Smooth muscle cell (in vitro differentiated cells): ENCODE data around the gene ATP5MC2. TPM values are rescaled to one million over a fixed set of nuclear protein-coding genes. Genes with fewer than 3 reads are reported as not detected.

Source experiments
- DNase-seq: peaks from one replicate; lab custom pipeline; 2025; ENCODE audit not compliant: unreplicated experiment; lab: John Stamatoyannopoulos, UW
- H2AFZ ChIP-seq: fragments of 200-600 bp; sonication (generic); 2 replicates; pipeline ENCODE4 v1.6.0; 2016; ENCODE audit warnings: antibody characterized with exemption, low read depth, mild to moderate bottlenecking
- H3F3A ChIP-seq: fragments of 200-600 bp; sonication (generic); 2 replicates; pipeline ENCODE4 v1.6.0; 2017; ENCODE audit warnings: antibody characterized with exemption, low read depth
- H3K27ac ChIP-seq: fragments of 200-600 bp; sonication (generic); 2 replicates; pipeline ENCODE4 v1.5.1; 2016; ENCODE audit warnings: low read depth, mild to moderate bottlenecking
- H3K27me3 ChIP-seq: fragments of 200-600 bp; sonication (generic); 2 replicates; pipeline ENCODE4 v1.6.1; 2016; ENCODE audit warnings: low read depth, mild to moderate bottlenecking
- H3K36me3 ChIP-seq: fragments of 200-600 bp; sonication (generic); 2 replicates; pipeline ENCODE4 v1.5.1; 2016; ENCODE audit warnings: low read depth
- H3K4me1 ChIP-seq: fragments of 200-600 bp; sonication (generic); 2 replicates; pipeline ENCODE4 v1.5.1; 2016; ENCODE audit warnings: low read depth
- H3K4me2 ChIP-seq: fragments of 200-600 bp; sonication (generic); 2 replicates; pipeline ENCODE4 v1.6.0; 2016; ENCODE audit warnings: mild to moderate bottlenecking
- H3K4me3 ChIP-seq: fragments of 200-600 bp; sonication (generic); 2 replicates; pipeline ENCODE4 v1.5.1; 2016; ENCODE audit warnings: mild to moderate bottlenecking
- H3K79me2 ChIP-seq: fragments of 200-600 bp; sonication (generic); 2 replicates; pipeline ENCODE4 v1.6.0; 2016; ENCODE audit warnings: low read depth, mild to moderate bottlenecking
- H3K9ac ChIP-seq: fragments of 200-600 bp; sonication (generic); 2 replicates; pipeline ENCODE4 v1.6.0; 2016; ENCODE audit warnings: low read depth
- H3K9me3 ChIP-seq: fragments of 200-600 bp; sonication (generic); replicated peaks from 2 replicates; pipeline ENCODE4 v1.5.1; 2016; ENCODE audit warnings: low read depth
- H4K20me1 ChIP-seq: fragments of 200-600 bp; sonication (generic); 2 replicates; pipeline ENCODE4 v1.6.0; 2016; ENCODE audit warnings: low read depth
- WGBS: methylation state at CpG from one replicate; pipeline ENCODE4 v1.1.7; 2016; ENCODE audit warnings: low lambda C conversion rate; 5-methylcytosine and 5-hydroxymethylcytosine counted together
- polyA plus RNA-seq: library from polyadenylated mRNA; unstranded; fragments of >200 nt; fragmentation: Nextera tagmentation; extraction: Ambion mirVana; gene quantifications from 2 replicates; pipeline ENCODE4 v1.2.1, GENCODE V29; 2016
- total RNA-seq: library from RNA; depleted of rRNA; stranded (reverse); fragments of >200 nt; gene quantifications from 2 replicates; pipeline ENCODE4 v1.2.3, GENCODE V29; 2014
- TF ChIP-seq, protein P1 (sequence below): fragments of 200-600 bp; sonication (generic); IDR thresholded peaks from 2 replicates; pipeline ENCODE4 v1.5.1; 2017; ENCODE audit warnings: borderline replicate concordance, mild to moderate bottlenecking, antibody characterized with exemption; ENCODE audit not compliant: insufficient read depth, poor library complexity, severe bottlenecking

ATP5MC2 gene
- total and polyA plus RNA-seq, 2 experiments from 2014 or later, result 261 to 320 TPM

DNA sequence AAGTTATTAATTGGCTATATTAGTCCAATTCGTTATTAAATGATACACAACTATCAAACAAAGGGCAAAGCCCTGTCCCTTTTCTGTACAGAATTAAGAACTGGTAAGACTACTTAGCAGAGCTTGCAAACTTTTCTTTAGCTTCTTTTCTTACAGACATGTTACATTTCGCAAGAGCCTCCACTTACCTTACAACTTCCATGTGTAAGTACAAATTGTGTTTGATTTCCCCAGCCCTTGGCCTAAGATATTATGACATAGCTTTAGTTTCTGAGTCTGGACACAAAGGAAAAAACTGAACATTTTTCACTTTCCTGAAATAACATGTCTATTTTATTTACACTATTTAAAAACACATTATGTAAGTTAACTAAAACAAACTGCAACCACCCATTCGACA lies 51.4 kb downstream of the ATP5MC2 start:
- TF ChIP-seq, protein P1, sequence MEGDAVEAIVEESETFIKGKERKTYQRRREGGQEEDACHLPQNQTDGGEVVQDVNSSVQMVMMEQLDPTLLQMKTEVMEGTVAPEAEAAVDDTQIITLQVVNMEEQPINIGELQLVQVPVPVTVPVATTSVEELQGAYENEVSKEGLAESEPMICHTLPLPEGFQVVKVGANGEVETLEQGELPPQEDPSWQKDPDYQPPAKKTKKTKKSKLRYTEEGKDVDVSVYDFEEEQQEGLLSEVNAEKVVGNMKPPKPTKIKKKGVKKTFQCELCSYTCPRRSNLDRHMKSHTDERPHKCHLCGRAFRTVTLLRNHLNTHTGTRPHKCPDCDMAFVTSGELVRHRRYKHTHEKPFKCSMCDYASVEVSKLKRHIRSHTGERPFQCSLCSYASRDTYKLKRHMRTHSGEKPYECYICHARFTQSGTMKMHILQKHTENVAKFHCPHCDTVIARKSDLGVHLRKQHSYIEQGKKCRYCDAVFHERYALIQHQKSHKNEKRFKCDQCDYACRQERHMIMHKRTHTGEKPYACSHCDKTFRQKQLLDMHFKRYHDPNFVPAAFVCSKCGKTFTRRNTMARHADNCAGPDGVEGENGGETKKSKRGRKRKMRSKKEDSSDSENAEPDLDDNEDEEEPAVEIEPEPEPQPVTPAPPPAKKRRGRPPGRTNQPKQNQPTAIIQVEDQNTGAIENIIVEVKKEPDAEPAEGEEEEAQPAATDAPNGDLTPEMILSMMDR, result no peak

DNA sequence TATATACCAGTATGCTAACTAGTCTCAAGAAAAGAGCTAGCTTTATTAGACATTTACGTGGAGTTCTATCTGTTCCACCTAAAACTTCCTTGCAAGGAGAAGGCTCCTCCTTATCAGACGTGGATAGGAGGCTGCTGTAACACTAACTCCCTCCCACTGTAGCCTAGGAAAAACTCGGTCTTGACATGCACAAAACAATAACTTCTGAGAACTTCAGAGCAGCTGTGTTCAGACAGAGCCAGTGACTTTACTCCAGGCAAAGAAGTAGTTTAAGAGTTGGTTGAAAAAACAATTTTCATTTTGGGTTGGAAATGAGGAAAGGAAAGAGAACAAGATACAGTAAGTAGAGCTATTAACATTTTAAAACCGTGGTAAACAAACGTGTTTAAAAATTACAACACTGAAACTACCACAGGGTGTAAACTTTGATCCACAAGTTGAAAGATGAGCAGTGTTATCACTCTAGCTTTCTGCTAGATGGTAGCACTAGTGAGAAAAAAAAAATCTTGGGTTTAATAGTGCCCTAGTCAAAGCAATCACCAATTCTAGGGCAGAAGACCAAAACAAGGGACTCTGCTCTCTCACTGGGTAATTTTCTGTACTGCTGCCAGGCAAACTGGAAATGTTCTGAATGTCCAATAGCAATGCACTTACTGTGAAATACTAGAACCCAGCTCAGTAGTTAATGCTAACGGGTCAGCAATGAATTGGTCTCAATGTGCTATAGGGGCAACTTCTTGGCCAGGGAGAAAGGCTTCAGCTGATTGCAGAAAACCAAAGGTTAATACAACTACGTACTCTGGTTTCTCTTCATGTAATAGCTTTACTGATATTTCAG lies 52.1 kb downstream of the ATP5MC2 start:
- no peak for DNase-seq
- H3K4me2 ChIP-seq, result peak overlapping the region; percentile 93
- H3K79me2 ChIP-seq, result peaks cover 67% of the 10 kb centered on the region
- no peak overlapping the region for H2AFZ ChIP-seq
- H3K27me3 ChIP-seq, result no peaks in the 10 kb centered on the region
- no peaks in the 10 kb centered on the region for H3K36me3 ChIP-seq
- WGBS, result 52% methylated on average over 7 of the region's 7 CpGs
- H3K4me3 ChIP-seq, result peak overlapping the region; percentile 81
- peaks cover 39% of the 10 kb centered on the region for H4K20me1 ChIP-seq
- H3K27ac ChIP-seq, result peak overlapping the region; percentile 49
- peaks cover 31% of the 10 kb centered on the region for H3K4me1 ChIP-seq
- H3K9ac ChIP-seq, result peak overlapping the region; percentile 3
- H3F3A ChIP-seq, result no peaks in the 10 kb centered on the region
- H3K9me3 ChIP-seq, result no peaks in the 10 kb centered on the region
- TF ChIP-seq, protein P1, result no peak

More for the DNA sequence above, 51.4 kb downstream of the ATP5MC2 start:
- H3K79me2 ChIP-seq, result peaks cover 60% of the 10 kb centered on the region
- H3F3A ChIP-seq, result no peaks in the 10 kb centered on the region
- no peaks in the 10 kb centered on the region for H3K27me3 ChIP-seq
- peak overlapping the region; percentile 20 for H3K27ac ChIP-seq
- H3K36me3 ChIP-seq, result no peaks in the 10 kb centered on the region
- peak overlapping the region; percentile 81 for H3K4me3 ChIP-seq
- no peak for DNase-seq
- no peaks in the 10 kb centered on the region for H3K9me3 ChIP-seq
- H3K4me1 ChIP-seq, result peaks cover 31% of the 10 kb centered on the region
- peaks cover 32% of the 10 kb centered on the region for H4K20me1 ChIP-seq
- H3K4me2 ChIP-seq, result peak overlapping the region; percentile 93
- H3K9ac ChIP-seq, result no peak overlapping the region
- no peak overlapping the region for H2AFZ ChIP-seq
- 94% methylated on average over 3 of the region's 3 CpGs for WGBS

DNA sequence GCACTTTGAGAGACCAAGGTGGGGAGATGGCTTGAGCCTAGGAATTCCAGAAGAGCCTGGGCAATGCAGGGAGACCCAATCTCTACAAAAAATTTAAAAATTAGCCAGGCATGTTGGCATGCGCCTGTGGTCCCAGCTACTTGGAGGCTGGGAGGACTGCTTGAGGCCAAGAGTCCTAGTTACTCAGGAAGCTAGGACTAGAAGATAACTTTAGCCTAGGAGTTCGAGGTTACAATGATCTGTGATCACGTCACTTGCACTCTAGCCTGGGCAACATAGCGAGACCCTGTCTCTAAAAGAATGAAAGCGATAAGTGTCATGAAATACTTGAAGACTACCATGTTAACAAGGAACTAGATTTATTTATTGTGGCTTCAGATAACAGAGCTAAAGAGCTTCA lies 53.2 kb downstream of the ATP5MC2 start:
- Histone ChIP-seq H2AFZ (no peak overlapping the region), H3K4me2 (no peak overlapping the region), H3K36me3 (no peaks in the 10 kb centered on the region), H3K9ac (no peak overlapping the region), H3F3A (no peaks in the 10 kb centered on the region), H3K4me3 (no peak overlapping the region), H4K20me1 (peaks cover 50% of the 10 kb centered on the region), H3K27me3 (no peaks in the 10 kb centered on the region), H3K9me3 (no peaks in the 10 kb centered on the region), H3K4me1 (peaks cover 31% of the 10 kb centered on the region), H3K27ac (no peak overlapping the region), H3K79me2 (peaks cover 77% of the 10 kb centered on the region)
- TF ChIP-seq, protein P1, result no peak
- 94% methylated on average over 5 of the region's 5 CpGs for WGBS
- DNase-seq, result no peak
